ENCODE measurements around the gene PLA2G10. TPM values are rescaled to one million over a fixed set of nuclear protein-coding genes. Genes with fewer than 3 reads are reported as not detected.

The PLA2G10 gene
- total RNA-seq, 1 experiment from 2014 or later: not detected

GRCh38 chr16:14652726-14653125, 41.4 kb downstream of the PLA2G10 start:
- CTCF ChIA-PET: no interaction called here
- intact Hi-C loops (cut with micrococcal nuclease): no loop called here
- no peak for DNase-seq (ENCODE audit: unreplicated experiment)
- H3K36me3 Mint-ChIP-seq (ENCODE audit: insufficient read depth, unreplicated experiment): peaks cover 82% of the 10 kb centered on the region
- H3K4me3 Mint-ChIP-seq (ENCODE audit: unreplicated experiment): no peak overlapping the region
- no peaks in the 10 kb centered on the region for H3K27me3 Mint-ChIP-seq (ENCODE audit: insufficient read depth, unreplicated experiment)
- POLR2A ChIA-PET: interaction anchor here (0.6 kb wide), 1 partner anchor 9 kb away, joined by 3 read pairs; no protein-coding TSS in a partner anchor
- H3K9me3 Mint-ChIP-seq (ENCODE audit: unreplicated experiment): no peaks in the 10 kb centered on the region
- H3K4me1 Mint-ChIP-seq (ENCODE audit: insufficient read depth, unreplicated experiment): peaks cover 5% of the 10 kb centered on the region
- no TSS peak for BruUV-seq (replicated peaks)
- H3K27ac Mint-ChIP-seq (ENCODE audit: low read depth, unreplicated experiment): peak overlapping the region; percentile 21
- no peak for TF ChIP-seq CTCF (IDR thresholded peaks at IDR 0.05; ENCODE audit: unreplicated experiment)

GRCh38 chr16:14650629-14651028, 43.5 kb downstream of the PLA2G10 start:
- no TSS peak for BruUV-seq (replicated peaks)
- no peak for DNase-seq (ENCODE audit: unreplicated experiment)
- H3K9me3 Mint-ChIP-seq (ENCODE audit: unreplicated experiment): no peaks in the 10 kb centered on the region
- H3K4me3 Mint-ChIP-seq (ENCODE audit: unreplicated experiment): no peak overlapping the region
- intact Hi-C loops (cut with micrococcal nuclease): no loop called here
- H3K27ac Mint-ChIP-seq (ENCODE audit: low read depth, unreplicated experiment): peak overlapping the region; percentile 39
- ChIA-PET CTCF (interaction anchor here (1.5 kb wide), 1 partner anchor 13 kb away, joined by 3 read pairs; no protein-coding TSS in a partner anchor), POLR2A (interaction anchor here (1.0 to 1.8 kb wide), 2 partner anchors 8 to 17 kb away, joined by 3 to 5 read pairs; no protein-coding TSS in a partner anchor)
- no peak for TF ChIP-seq CTCF (IDR thresholded peaks at IDR 0.05; ENCODE audit: unreplicated experiment)
- peaks cover 88% of the 10 kb centered on the region for H3K36me3 Mint-ChIP-seq (ENCODE audit: insufficient read depth, unreplicated experiment)
- no peaks in the 10 kb centered on the region for H3K27me3 Mint-ChIP-seq (ENCODE audit: insufficient read depth, unreplicated experiment)
- H3K4me1 Mint-ChIP-seq (ENCODE audit: insufficient read depth, unreplicated experiment): peaks cover 5% of the 10 kb centered on the region

- peaks cover 88% of the 10 kb centered on the region for H3K36me3 Mint-ChIP-seq (ENCODE audit: insufficient read depth, unreplicated experiment)
- intact Hi-C loops (cut with micrococcal nuclease): no loop called here
- no peak overlapping the region for H3K27ac Mint-ChIP-seq (ENCODE audit: low read depth, unreplicated experiment)
- POLR2A ChIA-PET: interaction anchor here (1.8 kb wide), 1 partner anchor 16 kb away, joined by 5 read pairs; no protein-coding TSS in a partner anchor
- no peak overlapping the region for H3K4me3 Mint-ChIP-seq (ENCODE audit: unreplicated experiment)
- no peaks in the 10 kb centered on the region for H3K27me3 Mint-ChIP-seq (ENCODE audit: insufficient read depth, unreplicated experiment)
- no peaks in the 10 kb centered on the region for H3K9me3 Mint-ChIP-seq (ENCODE audit: unreplicated experiment)
- H3K4me1 Mint-ChIP-seq (ENCODE audit: insufficient read depth, unreplicated experiment): peaks cover 5% of the 10 kb centered on the region
- no TSS peak for BruUV-seq (replicated peaks)
- CTCF ChIA-PET: no interaction called here
- no peak for TF ChIP-seq CTCF (IDR thresholded peaks at IDR 0.05; ENCODE audit: unreplicated experiment)
- DNase-seq (ENCODE audit: unreplicated experiment): no peak
Measured at GRCh38 chr16:14649816-14650215, 44.3 kb downstream of the PLA2G10 start.

- no peaks in the 10 kb centered on the region for H3K27me3 Mint-ChIP-seq (ENCODE audit: insufficient read depth, unreplicated experiment)
- no peak overlapping the region for H3K27ac Mint-ChIP-seq (ENCODE audit: low read depth, unreplicated experiment)
- H3K4me3 Mint-ChIP-seq (ENCODE audit: unreplicated experiment): no peak overlapping the region
- ChIA-PET CTCF (interaction anchor here (0.6 kb wide), 2 partner anchors 16 to 724 kb away, joined by 3 read pairs; no protein-coding TSS in a partner anchor), POLR2A (interaction anchor here (1.2 to 2.1 kb wide), 5 partner anchors 8 to 13 kb away, joined by 3 to 12 read pairs (median 3); partner anchors contain the start of genes BFAR and PARN)
- no peaks in the 10 kb centered on the region for H3K9me3 Mint-ChIP-seq (ENCODE audit: unreplicated experiment)
- intact Hi-C loops (cut with micrococcal nuclease): no loop called here
- DNase-seq (ENCODE audit: unreplicated experiment): no peak
- no peak for TF ChIP-seq CTCF (IDR thresholded peaks at IDR 0.05; ENCODE audit: unreplicated experiment)
- no TSS peak for BruUV-seq (replicated peaks)
- no peaks in the 10 kb centered on the region for H3K4me1 Mint-ChIP-seq (ENCODE audit: insufficient read depth, unreplicated experiment)
- H3K36me3 Mint-ChIP-seq (ENCODE audit: insufficient read depth, unreplicated experiment): peaks cover 64% of the 10 kb centered on the region
Measured at GRCh38 chr16:14641926-14642325, 52.2 kb downstream of the PLA2G10 start.
